ENCODE data around the gene POM121.
"Not testable (repeated sequence)": the region's sequence is repeated elsewhere in the genome, so short reads cannot be mapped to it uniquely, and the experiment has no call there.

The POM121 gene

DNA sequence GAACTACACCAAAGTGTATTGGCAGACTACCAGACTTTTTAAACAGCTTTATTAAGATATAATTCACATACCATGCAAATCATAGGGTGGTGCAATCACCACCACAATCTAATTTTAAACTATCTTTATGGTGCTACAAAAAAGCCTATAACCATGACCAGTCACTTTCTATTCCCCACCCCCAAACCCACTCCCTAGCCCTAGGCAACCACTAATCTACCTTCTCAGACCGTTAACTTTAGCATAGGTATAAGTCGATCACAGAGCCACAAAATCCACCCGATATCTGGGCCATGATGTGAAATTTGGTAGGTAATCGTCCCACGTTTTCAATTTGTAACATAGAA, 536 bp upstream of the POM121 start:
- DNase-seq (ENCODE audit: low spot score): no peak
- no peak for TF ChIP-seq CTCF (conservative IDR thresholded peaks at IDR 0.05; ENCODE audit: low read depth)
- H3K27ac ChIP-seq: peak overlapping the region; percentile 80
- ChIA-PET CTCF (no interaction called here), POLR2A (ENCODE audit: low non-redundant PET) (no interaction called here)

GRCh38 chr7:72925546-72926120, 738 bp downstream of the POM121 start:
- TF ChIP-seq CTCF (conservative IDR thresholded peaks at IDR 0.05; ENCODE audit: low read depth): no peak
- POLR2A ChIA-PET (ENCODE audit: low non-redundant PET): no interaction called here
- DNase-seq (ENCODE audit: low spot score): no peak
- CTCF ChIA-PET: no interaction called here
- peak overlapping the region; percentile 80 for H3K27ac ChIP-seq

DNA sequence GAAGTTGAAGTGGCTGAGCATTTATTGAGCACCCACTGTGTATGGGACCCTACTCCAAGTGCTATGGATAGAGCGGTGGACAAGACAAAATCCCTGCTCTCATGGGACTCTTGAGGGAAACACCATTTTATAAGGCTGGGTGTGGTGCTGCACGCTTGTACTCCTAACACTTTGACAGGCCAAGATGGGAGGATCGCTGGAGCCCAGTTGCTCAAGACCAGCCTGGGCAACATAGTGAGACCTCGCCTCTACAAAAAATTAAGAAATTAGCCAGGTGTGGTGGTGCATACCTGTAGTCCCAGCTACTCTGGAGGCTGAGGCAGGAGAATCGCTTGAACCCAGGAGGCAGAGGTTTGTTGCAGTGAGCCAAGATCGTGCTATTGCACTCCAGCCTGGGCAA, 2.9 kb downstream of the POM121 start:
- POLR2A ChIA-PET (ENCODE audit: low non-redundant PET); H3K27ac ChIP-seq; CTCF ChIA-PET; DNase-seq (ENCODE audit: low spot score): not testable (repeated sequence)

DNA sequence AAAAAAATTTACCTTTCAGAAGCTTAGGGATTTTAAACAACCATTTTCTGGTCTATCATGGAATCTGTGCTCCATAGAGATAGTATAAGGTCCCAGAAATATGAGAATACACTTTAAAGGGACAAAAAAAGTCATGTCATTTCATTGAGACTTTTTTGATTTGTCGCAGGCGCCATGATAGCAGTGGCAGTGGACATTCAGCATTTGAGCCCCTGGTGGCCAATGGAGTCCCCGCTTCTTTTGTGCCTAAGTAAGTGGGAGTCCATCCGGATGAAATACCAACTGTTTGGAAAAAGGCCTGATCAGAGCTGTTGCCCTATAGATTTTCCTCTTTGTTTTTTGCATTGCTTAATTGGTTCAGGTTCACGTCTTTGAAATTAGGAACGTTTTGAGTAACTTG, 3.3 kb downstream of the POM121 start:
- POLR2A ChIA-PET (ENCODE audit: low non-redundant PET); H3K27ac ChIP-seq; CTCF ChIA-PET; DNase-seq (ENCODE audit: low spot score): not testable (repeated sequence)

DNA sequence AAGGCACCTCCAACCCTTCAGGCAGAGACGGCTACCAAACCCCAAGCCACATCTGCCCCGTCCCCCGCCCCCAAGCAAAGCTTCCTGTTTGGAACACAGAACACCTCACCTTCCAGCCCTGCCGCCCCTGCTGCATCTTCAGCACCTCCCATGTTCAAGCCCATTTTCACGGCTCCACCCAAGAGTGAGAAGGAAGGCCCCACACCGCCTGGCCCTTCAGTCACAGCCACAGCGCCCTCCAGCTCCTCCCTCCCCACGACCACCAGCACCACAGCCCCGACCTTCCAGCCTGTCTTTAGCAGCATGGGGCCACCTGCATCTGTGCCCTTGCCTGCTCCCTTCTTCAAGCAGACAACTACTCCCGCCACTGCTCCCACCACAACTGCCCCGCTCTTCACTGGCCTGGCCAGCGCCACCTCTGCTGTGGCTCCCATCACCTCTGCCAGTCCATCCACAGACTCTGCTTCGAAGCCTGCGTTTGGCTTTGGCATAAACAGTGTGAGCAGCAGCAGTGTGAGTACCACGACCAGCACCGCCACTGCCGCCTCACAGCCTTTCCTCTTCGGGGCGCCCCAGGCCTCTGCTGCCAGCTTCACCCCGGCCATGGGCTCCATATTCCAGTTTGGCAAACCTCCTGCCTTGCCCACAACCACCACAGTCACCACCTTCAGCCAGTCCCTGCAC, 17.3 kb downstream of the POM121 start:
- DNase-seq (ENCODE audit: low spot score); POLR2A ChIA-PET (ENCODE audit: low non-redundant PET); H3K27ac ChIP-seq; CTCF ChIA-PET: not testable (repeated sequence)

DNA sequence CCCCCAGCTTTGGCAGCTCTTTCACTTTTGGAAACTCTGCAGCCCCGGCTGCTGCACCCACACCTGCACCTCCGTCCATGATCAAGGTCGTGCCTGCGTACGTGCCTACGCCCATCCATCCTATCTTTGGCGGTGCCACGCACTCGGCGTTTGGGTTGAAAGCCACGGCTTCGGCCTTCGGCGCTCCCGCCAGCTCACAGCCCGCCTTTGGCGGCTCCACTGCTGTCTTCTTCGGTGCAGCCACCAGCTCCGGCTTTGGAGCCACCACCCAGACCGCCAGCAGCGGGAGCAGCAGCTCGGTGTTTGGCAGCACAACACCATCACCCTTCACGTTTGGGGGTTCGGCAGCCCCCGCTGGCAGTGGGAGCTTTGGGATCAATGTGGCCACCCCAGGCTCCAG, 18.1 kb downstream of the POM121 start:
- DNase-seq (ENCODE audit: low spot score); POLR2A ChIA-PET (ENCODE audit: low non-redundant PET); H3K27ac ChIP-seq; CTCF ChIA-PET: not testable (repeated sequence)

- CTCF ChIA-PET; POLR2A ChIA-PET (ENCODE audit: low non-redundant PET); H3K27ac ChIP-seq; DNase-seq (ENCODE audit: low spot score): not testable (repeated sequence)
Observed at GRCh38 chr7:72944937-72945336, 20.0 kb downstream of the POM121 start.

DNA sequence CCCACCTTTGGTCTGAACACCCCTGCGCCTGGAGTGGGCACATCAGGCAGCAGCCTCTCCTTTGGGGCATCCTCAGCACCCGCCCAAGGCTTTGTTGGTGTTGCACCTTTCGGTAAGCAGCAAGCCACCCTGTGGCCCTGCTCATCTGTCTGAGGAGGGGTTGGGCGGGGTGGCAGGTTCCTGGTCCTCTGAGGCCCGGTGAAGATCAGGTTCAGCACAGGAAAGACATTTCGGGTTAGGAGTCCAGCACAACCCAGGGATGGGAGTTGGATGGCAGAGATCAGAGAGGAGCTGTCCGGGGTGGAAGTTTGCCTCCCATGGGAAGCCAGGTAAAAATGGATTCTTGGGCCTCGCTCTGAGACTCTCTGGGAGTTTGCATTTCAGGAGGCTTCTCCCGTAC, 20.7 kb downstream of the POM121 start:
- DNase-seq (ENCODE audit: low spot score); CTCF ChIA-PET; POLR2A ChIA-PET (ENCODE audit: low non-redundant PET): not testable (repeated sequence)
- H3K27ac ChIP-seq: 0 out of 2 replicates have a peak overlapping the region, but pooled peaks have one; percentile 12

- H3K27ac ChIP-seq: 0 out of 2 replicates have a peak overlapping the region, but pooled peaks have one; percentile 12
Observed at GRCh38 chr7:72946130-72946745, 21.3 kb downstream of the POM121 start.

DNA sequence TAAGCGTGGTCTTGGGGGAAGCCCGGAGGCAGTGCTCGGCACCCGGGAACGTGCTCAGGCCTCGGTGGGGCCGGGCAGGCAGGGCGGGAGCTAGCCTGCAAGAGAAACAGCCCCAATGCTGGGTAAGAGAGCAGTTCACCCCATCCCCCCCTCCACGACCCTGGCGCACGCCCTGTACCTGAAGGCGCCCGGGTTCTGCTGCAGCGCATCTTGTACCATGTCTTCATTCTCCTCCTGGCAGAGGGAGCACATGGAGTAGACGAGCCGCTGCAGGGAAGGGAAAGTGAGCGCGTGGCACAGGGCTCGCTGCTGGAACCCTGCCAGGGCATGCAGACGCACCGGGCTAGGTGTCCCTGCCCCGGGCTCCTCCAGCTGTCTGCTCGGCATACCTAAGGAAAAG, 23.8 kb downstream of the POM121 start:
- DNase-seq (ENCODE audit: low spot score); CTCF ChIA-PET; H3K27ac ChIP-seq; POLR2A ChIA-PET (ENCODE audit: low non-redundant PET): not testable (repeated sequence)

More at GRCh38 chr7:72946130-72946745, 21.3 kb downstream of the POM121 start:
- DNase-seq (ENCODE audit: low spot score); POLR2A ChIA-PET (ENCODE audit: low non-redundant PET); CTCF ChIA-PET: not testable (repeated sequence)

GRCh38 chr7:72949276-72949675, 24.4 kb downstream of the POM121 start:
- DNase-seq (ENCODE audit: low spot score); CTCF ChIA-PET; POLR2A ChIA-PET (ENCODE audit: low non-redundant PET): not testable (repeated sequence)
- H3K27ac ChIP-seq: peak overlapping the region; percentile 11

DNA sequence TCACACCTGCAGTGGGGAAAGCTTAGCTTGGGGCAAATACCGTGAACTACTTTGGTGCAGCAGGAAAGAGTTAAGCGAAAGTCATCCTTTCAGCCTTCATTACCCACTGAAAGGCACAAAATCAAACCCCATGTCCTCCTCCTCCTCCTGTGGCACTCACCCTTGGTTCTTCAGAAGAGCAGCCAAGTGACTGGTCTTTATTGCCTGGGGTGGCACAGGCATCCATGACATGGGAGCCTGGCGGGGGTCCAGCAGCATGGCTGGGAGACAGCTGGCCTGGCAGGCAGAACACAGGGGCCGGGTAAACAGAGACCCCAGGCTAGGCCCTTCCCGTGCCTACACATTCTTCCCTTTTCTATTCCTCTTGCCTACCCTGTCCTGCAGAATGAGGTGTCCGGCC, 24.8 kb downstream of the POM121 start:
- peak overlapping the region; percentile 11 for H3K27ac ChIP-seq
- CTCF ChIA-PET; POLR2A ChIA-PET (ENCODE audit: low non-redundant PET); DNase-seq (ENCODE audit: low spot score): not testable (repeated sequence)

DNA sequence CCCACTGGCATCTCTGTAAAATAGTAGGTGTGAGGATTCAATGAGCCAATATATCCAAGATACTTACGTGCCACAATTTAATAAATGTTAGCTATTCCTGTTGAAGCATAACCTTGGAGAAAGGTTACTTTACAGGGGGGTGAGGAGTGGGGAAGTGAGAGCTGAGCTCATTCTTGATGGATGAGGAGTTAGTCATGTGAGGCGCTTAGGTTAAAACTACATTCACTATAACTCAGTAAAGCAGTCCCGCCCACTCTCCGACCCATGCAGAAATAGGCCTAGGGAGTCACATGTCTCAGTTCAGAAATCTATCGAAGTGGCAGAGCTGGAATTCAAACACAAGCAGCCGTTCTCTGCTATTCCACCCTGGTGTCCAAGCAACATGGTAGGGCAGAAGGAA, 25.5 kb downstream of the POM121 start:
- POLR2A ChIA-PET (ENCODE audit: low non-redundant PET); CTCF ChIA-PET; H3K27ac ChIP-seq; DNase-seq (ENCODE audit: low spot score): not testable (repeated sequence)

DNA sequence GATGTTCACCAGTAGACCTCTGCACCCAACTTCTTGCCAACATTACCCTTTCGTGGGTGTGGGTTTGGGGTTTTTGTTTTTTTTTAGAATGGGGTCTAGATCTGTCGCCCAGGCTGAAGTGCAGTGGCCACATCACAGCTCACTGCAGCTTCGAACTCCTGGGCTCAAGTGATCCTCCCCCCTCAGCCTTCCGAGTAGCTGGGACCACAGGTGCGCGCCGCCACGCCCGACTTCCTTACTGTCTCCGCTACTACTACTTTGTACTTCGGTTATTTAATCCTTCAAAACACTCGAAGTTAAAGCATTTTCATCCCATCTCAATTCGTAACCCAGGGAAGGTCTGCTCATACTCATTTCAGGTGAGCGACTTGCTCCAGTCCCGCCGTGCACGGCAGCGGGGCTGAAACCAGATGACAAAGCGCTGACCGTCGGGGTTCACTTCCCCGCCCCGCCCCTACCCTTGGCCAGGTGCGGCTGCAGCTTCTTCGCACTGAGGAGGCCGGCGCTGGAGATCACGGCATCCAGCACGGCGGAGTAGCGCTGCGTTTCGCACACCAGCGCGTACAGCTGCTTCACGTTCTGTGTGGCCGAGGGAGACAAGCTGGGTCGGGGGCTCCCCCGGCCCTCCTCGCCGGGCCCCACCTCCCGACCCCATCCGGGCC, 29.1 kb downstream of the POM121 start:
- DNase-seq (ENCODE audit: low spot score); CTCF ChIA-PET; POLR2A ChIA-PET (ENCODE audit: low non-redundant PET); H3K27ac ChIP-seq: not testable (repeated sequence)

- DNase-seq (ENCODE audit: low spot score); CTCF ChIA-PET; H3K27ac ChIP-seq; POLR2A ChIA-PET (ENCODE audit: low non-redundant PET): not testable (repeated sequence)
Observed at GRCh38 chr7:72954563-72955198, 29.8 kb downstream of the POM121 start.
